ENCODE measurements around the gene SLC22A7.

Gene SLC22A7

DNA sequence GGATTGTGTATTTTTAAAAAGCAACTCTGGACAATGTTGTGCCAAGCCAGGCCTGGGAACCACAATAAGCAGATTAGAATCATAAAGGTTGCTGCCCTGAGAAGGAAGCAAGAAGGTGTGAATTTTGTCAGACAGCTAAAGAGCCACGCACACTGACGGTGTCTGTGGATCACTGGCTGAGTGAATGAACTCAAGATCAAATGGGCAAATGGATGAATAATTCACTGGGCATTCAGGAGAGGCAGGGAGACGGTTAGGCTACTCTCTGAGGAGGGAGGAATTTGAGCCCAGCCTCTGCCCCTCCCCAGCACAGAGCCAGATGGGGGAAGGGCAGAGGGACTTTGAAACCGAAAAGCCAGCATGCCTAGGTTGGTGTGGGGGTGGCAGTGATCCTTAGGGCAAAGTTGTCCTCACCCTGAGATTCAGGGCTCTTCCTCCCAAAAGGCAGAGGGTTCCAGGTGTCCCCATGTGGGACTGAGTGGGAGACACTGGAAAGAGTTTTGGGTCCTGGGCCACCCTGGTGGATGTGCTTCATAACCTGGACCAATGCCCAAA, 19.5 kb upstream of the SLC22A7 start (continued):
- TF ChIP-seq BACH2 (CRISPR knock-in tag; IDR thresholded peaks at IDR 0.05; ENCODE audit: borderline replicate concordance) (no peak), ZC3H10 (CRISPR knock-in tag; IDR thresholded peaks at IDR 0.05) (no peak), ZNF70 (CRISPR knock-in tag; IDR thresholded peaks at IDR 0.05) (no peak), ZNF565 (CRISPR knock-in tag; conservative IDR thresholded peaks at IDR 0.05; ENCODE audit: low read depth) (no peak), ESRRG (CRISPR knock-in tag; IDR thresholded peaks at IDR 0.05) (no peak)
- TF ChIP-seq, protein P1, sequence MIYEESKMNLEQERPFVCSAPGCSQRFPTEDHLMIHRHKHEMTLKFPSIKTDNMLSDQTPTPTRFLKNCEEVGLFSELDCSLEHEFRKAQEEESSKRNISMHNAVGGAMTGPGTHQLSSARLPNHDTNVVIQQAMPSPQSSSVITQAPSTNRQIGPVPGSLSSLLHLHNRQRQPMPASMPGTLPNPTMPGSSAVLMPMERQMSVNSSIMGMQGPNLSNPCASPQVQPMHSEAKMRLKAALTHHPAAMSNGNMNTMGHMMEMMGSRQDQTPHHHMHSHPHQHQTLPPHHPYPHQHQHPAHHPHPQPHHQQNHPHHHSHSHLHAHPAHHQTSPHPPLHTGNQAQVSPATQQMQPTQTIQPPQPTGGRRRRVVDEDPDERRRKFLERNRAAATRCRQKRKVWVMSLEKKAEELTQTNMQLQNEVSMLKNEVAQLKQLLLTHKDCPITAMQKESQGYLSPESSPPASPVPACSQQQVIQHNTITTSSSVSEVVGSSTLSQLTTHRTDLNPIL (CRISPR knock-in tag; IDR thresholded peaks at IDR 0.05; ENCODE audit: low read depth), result no peak

GRCh38 chr6:43280234-43280633, 17.8 kb upstream of the SLC22A7 start:
- no peak for ATAC-seq
- TF ChIP-seq ZC3H10 (CRISPR knock-in tag; IDR thresholded peaks at IDR 0.05), result no peak

GRCh38 chr6:43282060-43282459, 16.0 kb upstream of the SLC22A7 start:
- no peak for TF ChIP-seq SNAI2 (CRISPR knock-in tag; IDR thresholded peaks at IDR 0.05)
- TF ChIP-seq ZNF70 (CRISPR knock-in tag; IDR thresholded peaks at IDR 0.05), result no peak
- TF ChIP-seq TOX (CRISPR knock-in tag; IDR thresholded peaks at IDR 0.05; ENCODE audit: borderline replicate concordance), result no peak
- no peak for TF ChIP-seq OSR1 (CRISPR knock-in tag; IDR thresholded peaks at IDR 0.05)
- TF ChIP-seq CSRNP3 (CRISPR knock-in tag; IDR thresholded peaks at IDR 0.05), result no peak
- no peak for TF ChIP-seq ESRRG (CRISPR knock-in tag; IDR thresholded peaks at IDR 0.05)
- TF ChIP-seq RARB (CRISPR knock-in tag; IDR thresholded peaks at IDR 0.05), result no peak
- no peak for TF ChIP-seq PATZ1 (CRISPR knock-in tag; IDR thresholded peaks at IDR 0.05; ENCODE audit: borderline replicate concordance)
- ATAC-seq, result no peak

DNA sequence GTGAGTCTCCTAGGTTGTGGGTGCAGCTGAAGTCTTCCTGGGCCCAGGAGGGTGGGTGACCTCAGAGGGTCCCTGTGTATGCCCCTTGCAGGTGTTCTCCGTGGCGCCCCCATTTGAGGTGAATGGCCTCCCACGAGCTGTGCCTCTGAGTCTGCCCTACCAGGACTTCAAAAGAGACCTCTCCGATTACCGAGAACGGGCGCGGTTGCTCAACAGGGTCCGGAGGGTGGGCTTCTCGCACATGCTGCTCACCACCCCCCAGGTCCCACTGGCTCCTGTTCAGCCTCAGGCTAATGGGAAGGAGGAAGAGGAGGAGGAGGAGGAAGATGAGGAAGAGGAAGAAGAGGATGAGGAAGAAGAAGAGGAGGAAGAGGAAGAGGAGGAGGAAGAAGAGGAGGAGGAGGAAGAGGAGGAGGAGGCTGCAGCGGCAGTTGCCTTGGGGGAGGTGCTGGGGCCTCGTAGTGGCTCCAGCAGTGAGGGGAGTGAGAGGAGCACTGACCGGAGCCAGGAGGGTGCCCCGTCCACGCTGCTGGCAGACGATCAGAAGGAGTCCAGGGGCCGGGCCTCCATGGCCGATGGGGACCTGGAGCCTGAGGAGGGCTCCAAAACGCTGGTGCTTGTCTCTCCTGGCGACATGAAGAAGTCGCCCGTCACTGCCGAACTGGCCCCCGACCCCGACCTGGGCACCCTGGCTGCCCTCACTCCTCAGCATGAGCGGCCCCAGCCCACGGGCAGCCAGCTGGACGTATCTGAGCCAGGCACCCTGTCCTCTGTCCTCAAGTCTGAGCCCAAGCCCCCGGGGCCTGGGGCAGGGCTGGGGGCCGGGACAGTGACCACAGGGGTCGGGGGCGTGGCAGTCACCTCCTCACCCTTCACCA, 15.2 kb upstream of the SLC22A7 start:
- TF ChIP-seq BACH2 (CRISPR knock-in tag; IDR thresholded peaks at IDR 0.05; ENCODE audit: borderline replicate concordance), result no peak
- TF ChIP-seq, protein P2, sequence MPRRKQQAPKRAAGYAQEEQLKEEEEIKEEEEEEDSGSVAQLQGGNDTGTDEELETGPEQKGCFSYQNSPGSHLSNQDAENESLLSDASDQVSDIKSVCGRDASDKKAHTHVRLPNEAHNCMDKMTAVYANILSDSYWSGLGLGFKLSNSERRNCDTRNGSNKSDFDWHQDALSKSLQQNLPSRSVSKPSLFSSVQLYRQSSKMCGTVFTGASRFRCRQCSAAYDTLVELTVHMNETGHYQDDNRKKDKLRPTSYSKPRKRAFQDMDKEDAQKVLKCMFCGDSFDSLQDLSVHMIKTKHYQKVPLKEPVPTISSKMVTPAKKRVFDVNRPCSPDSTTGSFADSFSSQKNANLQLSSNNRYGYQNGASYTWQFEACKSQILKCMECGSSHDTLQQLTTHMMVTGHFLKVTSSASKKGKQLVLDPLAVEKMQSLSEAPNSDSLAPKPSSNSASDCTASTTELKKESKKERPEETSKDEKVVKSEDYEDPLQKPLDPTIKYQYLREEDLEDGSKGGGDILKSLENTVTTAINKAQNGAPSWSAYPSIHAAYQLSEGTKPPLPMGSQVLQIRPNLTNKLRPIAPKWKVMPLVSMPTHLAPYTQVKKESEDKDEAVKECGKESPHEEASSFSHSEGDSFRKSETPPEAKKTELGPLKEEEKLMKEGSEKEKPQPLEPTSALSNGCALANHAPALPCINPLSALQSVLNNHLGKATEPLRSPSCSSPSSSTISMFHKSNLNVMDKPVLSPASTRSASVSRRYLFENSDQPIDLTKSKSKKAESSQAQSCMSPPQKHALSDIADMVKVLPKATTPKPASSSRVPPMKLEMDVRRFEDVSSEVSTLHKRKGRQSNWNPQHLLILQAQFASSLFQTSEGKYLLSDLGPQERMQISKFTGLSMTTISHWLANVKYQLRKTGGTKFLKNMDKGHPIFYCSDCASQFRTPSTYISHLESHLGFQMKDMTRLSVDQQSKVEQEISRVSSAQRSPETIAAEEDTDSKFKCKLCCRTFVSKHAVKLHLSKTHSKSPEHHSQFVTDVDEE (CRISPR knock-in tag; IDR thresholded peaks at IDR 0.05), result no peak
- TF ChIP-seq TCF4 (CRISPR knock-in tag; IDR thresholded peaks at IDR 0.05; ENCODE audit: borderline replicate concordance), result no peak
- no peak for TF ChIP-seq TOX (CRISPR knock-in tag; IDR thresholded peaks at IDR 0.05; ENCODE audit: borderline replicate concordance)
- TF ChIP-seq PATZ1 (CRISPR knock-in tag; IDR thresholded peaks at IDR 0.05; ENCODE audit: borderline replicate concordance), result no peak
- no peak for ATAC-seq

DNA sequence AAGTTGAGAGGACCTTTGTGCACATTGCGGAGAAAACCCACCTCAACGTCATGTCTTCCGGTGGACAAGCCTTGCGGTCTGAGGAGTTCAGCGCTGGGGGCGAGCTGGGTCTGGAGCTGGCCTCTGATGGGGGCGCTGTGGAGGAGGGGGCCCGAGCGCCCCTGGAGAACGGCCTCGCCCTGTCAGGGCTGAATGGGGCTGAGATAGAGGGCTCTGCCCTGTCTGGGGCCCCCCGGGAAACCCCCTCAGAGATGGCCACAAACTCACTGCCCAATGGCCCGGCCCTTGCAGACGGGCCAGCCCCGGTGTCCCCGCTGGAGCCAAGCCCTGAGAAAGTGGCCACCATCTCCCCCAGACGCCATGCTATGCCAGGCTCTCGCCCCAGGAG, 14.6 kb upstream of the SLC22A7 start:
- ATAC-seq, result no peak
- TF ChIP-seq CSRNP3 (CRISPR knock-in tag; IDR thresholded peaks at IDR 0.05) (no peak), SNAI2 (CRISPR knock-in tag; IDR thresholded peaks at IDR 0.05) (no peak), CSDC2 (CRISPR knock-in tag; IDR thresholded peaks at IDR 0.05) (no peak), ARNTL (CRISPR knock-in tag; IDR thresholded peaks at IDR 0.05; ENCODE audit: borderline replicate concordance, low read depth) (no peak), RARB (CRISPR knock-in tag; IDR thresholded peaks at IDR 0.05) (no peak), PPARA (CRISPR knock-in tag; IDR thresholded peaks at IDR 0.05; ENCODE audit: borderline replicate concordance) (no peak)
- TF ChIP-seq, protein P2 (CRISPR knock-in tag; IDR thresholded peaks at IDR 0.05), result no peak

Data from SK-N-SH treated with all-trans-retinoic acid at 6 μM for 48 hours (cell line).